Stimulated activated CD8-positive, alpha-beta memory T cell treated with anti-CD3 and anti-CD28 coated beads, Interleukin-12 subunit alpha, Interleukin-12 subunit beta, amount 100 ng/mL, for 24 hours (primary cell): ENCODE results near the gene KCNQ1.

Experiments
- DNase-seq: peaks from one replicate; pipeline ENCODE4 v3.0.0-alpha.2; 2020; ENCODE audit errors: extremely low read depth

Gene KCNQ1

GRCh38 chr11:2569321-2569721, 124.5 kb downstream of the KCNQ1 start:
- no peak for DNase-seq

- DNase-seq = no peak
Observed at GRCh38 chr11:2569731-2570210, 125.0 kb downstream of the KCNQ1 start.

GRCh38 chr11:2570211-2570811, 125.5 kb downstream of the KCNQ1 start:
- no peak for DNase-seq

GRCh38 chr11:2570841-2571597, 126.2 kb downstream of the KCNQ1 start:
- no peak for DNase-seq

GRCh38 chr11:2571598-2572281, 126.9 kb downstream of the KCNQ1 start:
- DNase-seq = no peak

- DNase-seq = no peak
Observed at GRCh38 chr11:2572491-2573239, 127.9 kb downstream of the KCNQ1 start.

GRCh38 chr11:2573240-2574042, 128.6 kb downstream of the KCNQ1 start:
- no peak for DNase-seq

GRCh38 chr11:2574043-2574552, 129.3 kb downstream of the KCNQ1 start:
- DNase-seq = no peak

- DNase-seq = no peak
Observed at GRCh38 chr11:2574553-2575535, 130.0 kb downstream of the KCNQ1 start.

GRCh38 chr11:2575591-2576051, 130.8 kb downstream of the KCNQ1 start:
- no peak for DNase-seq

- DNase-seq = no peak
Observed at GRCh38 chr11:2576111-2576510, 131.3 kb downstream of the KCNQ1 start.

GRCh38 chr11:2576549-2576948, 131.7 kb downstream of the KCNQ1 start:
- no peak for DNase-seq

- no peak for DNase-seq
Observed at GRCh38 chr11:2577031-2577990, 132.5 kb downstream of the KCNQ1 start.

- DNase-seq = no peak
Observed at GRCh38 chr11:2577991-2578928, 133.5 kb downstream of the KCNQ1 start.

- DNase-seq = no peak
Observed at GRCh38 chr11:2578929-2579270, 134.1 kb downstream of the KCNQ1 start.

GRCh38 chr11:2579315-2580060, 134.7 kb downstream of the KCNQ1 start:
- no peak for DNase-seq

- no peak for DNase-seq
Observed at GRCh38 chr11:2580061-2580421, 135.2 kb downstream of the KCNQ1 start.
